ENCODE measurements around the gene RBM45. TPM values are rescaled to one million over a fixed set of nuclear protein-coding genes. Genes with fewer than 3 reads are reported as not detected.

The RBM45 gene
- total and polyA plus RNA-seq, 8 donors, result 5.0 to 9.4 (median 6.6) TPM

DNA sequence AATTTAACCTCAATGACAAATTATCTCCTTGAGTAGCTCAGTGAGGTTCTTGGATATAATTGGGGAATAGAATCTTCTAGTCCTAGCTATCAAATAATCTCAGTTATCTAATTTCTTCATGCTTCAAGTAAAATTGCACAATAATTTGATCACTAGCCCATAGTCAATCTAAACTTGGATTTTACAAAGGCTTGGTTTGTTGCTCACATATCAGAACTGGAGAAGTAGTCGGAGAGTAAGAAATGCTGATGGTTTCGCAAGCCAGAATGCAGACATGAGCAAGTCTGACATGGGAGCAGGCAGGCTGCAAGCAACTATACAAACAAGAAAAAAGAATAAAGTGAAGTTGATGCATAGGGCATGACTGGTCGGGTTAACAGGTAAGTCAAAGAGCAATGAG is 28.0 kb upstream of the RBM45 start:
- no peaks in the 10 kb centered on the region for H3K4me1 ChIP-seq
- H3K27ac ChIP-seq, result no peak overlapping the region
- FAIRE-seq (no peak), ATAC-seq (no peak), DNase-seq (no peak)
- no peaks in the 10 kb centered on the region for H3K36me3 ChIP-seq
- no peak overlapping the region for H3K4me3 ChIP-seq
- WGBS, 2 donors, result 65 to 68% methylated on average over 3 of the region's 3 CpGs
- TF ChIP-seq, protein P1, sequence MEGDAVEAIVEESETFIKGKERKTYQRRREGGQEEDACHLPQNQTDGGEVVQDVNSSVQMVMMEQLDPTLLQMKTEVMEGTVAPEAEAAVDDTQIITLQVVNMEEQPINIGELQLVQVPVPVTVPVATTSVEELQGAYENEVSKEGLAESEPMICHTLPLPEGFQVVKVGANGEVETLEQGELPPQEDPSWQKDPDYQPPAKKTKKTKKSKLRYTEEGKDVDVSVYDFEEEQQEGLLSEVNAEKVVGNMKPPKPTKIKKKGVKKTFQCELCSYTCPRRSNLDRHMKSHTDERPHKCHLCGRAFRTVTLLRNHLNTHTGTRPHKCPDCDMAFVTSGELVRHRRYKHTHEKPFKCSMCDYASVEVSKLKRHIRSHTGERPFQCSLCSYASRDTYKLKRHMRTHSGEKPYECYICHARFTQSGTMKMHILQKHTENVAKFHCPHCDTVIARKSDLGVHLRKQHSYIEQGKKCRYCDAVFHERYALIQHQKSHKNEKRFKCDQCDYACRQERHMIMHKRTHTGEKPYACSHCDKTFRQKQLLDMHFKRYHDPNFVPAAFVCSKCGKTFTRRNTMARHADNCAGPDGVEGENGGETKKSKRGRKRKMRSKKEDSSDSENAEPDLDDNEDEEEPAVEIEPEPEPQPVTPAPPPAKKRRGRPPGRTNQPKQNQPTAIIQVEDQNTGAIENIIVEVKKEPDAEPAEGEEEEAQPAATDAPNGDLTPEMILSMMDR (IDR thresholded peaks at IDR 0.05), result no peak
- intact Hi-C loops (cut with DNase I), result no loop called here
- H3K27me3 ChIP-seq, result no peaks in the 10 kb centered on the region
- H3K9me3 ChIP-seq, result no peaks in the 10 kb centered on the region

DNA sequence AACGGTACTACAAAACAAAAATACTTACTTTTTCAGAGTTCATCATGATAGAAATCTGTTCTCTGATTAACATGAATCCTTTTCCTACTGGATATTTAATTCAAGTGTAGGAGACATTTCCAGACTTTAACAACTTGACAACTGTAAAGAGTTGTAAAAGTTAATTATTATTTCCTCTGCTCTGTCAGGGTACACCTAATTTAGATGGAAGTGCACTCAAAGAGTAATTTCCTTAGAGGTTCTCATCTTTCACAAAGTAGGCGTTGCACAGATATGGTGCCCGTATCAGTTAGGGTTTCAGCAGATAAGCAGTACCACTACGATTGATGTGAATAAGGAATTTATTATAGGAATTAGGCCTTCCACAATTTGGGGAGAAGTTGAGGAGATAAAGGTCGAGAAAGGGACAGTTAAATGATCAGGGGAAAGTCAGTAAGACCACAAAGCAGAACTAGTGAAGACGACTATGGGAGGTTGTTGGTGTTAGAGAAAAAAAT is 23.4 kb upstream of the RBM45 start:
- no peaks in the 10 kb centered on the region for H3K9me3 ChIP-seq
- DNase-seq (no peak), FAIRE-seq (no peak), ATAC-seq (no peak)
- no peaks in the 10 kb centered on the region for H3K27me3 ChIP-seq
- no peaks in the 10 kb centered on the region for H3K4me1 ChIP-seq
- H3K36me3 ChIP-seq, result no peaks in the 10 kb centered on the region
- intact Hi-C loops (cut with DNase I), result no loop called here
- no peak overlapping the region for H3K4me3 ChIP-seq
- TF ChIP-seq, protein P1 (IDR thresholded peaks at IDR 0.05), result no peak
- no peak overlapping the region for H3K27ac ChIP-seq
- WGBS, 2 donors, result 57 to 58% methylated on average over 6 of the region's 6 CpGs

DNA sequence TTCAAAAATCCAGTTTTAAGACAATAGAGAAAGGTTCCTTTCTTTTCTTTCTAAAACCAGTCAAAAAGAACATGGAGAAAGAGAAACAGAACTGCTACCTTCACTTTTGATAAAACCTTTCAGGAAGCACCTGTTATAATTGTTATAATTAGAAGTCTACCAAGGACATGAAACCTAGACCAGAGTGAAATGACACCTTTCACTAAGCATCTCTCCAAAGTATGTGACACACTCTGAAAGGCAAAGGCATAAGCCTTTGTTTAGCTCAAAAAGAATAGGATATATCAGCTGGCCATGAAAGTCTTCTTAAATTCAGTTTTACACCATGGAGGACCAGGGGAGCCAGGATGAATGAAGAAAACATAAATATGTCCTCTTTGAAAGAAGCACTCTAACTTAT is 18.8 kb upstream of the RBM45 start:
- ATAC-seq, result no peak
- no peak for FAIRE-seq

DNA sequence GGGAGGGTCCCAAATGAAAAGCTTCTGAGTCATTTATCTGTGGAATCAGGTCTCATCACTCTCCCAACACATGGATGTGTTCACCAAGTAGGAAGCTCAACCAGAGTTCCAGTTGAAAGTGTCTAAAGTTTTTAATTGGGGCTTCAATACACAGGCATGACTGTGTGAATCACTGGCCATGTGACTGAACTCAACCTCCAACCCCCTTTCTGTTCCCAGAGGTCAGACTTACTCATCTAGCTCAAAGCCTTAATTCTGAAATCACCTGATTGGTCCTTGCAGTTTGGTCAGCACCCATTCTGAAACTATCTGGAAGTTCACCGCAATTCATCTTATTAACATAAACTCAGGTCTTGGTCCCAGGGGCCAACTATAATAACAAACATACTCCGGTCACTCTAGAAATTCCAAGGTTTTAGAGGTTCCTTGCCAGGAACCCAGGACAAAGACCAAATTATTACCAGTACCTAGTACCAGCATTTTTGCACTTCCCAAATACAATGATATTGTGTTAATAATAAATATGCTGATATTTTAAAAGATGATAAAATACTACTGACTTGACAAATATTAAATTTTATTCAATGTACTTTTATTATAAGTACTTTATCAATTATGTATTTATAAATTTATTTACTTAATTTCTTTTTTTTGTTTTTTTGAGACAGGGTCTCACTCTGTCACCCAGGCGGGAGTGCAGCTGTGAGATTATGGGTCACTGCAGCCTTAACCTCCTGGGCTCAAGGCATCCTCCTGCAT is 10.7 kb upstream of the RBM45 start:
- ATAC-seq (no peak), DNase-seq (no peak), FAIRE-seq (no peak)
- Histone ChIP-seq H3K27ac (no peak overlapping the region), H3K4me1 (peaks cover 0 to 8% (median 8%) of the 10 kb centered on the region in 3 donors), H3K4me3 (no peak overlapping the region), H3K27me3 (no peaks in the 10 kb centered on the region), H3K36me3 (no peaks in the 10 kb centered on the region), H3K9me3 (no peaks in the 10 kb centered on the region)
- intact Hi-C loops (cut with DNase I), result no loop called here
- 92 to 93% methylated on average over 3 of the region's 3 CpGs for WGBS, 2 donors
- TF ChIP-seq, protein P1 (IDR thresholded peaks at IDR 0.05), result no peak

More for the DNA sequence above, 18.8 kb upstream of the RBM45 start:
- Histone ChIP-seq H3K27ac (no peak overlapping the region), H3K4me1 (no peaks in the 10 kb centered on the region), H3K36me3 (no peaks in the 10 kb centered on the region), H3K4me3 (no peak overlapping the region), H3K27me3 (no peaks in the 10 kb centered on the region), H3K9me3 (no peaks in the 10 kb centered on the region)
- no peak for DNase-seq
- TF ChIP-seq, protein P1 (IDR thresholded peaks at IDR 0.05), result no peak
- intact Hi-C loops (cut with DNase I), result no loop called here

DNA sequence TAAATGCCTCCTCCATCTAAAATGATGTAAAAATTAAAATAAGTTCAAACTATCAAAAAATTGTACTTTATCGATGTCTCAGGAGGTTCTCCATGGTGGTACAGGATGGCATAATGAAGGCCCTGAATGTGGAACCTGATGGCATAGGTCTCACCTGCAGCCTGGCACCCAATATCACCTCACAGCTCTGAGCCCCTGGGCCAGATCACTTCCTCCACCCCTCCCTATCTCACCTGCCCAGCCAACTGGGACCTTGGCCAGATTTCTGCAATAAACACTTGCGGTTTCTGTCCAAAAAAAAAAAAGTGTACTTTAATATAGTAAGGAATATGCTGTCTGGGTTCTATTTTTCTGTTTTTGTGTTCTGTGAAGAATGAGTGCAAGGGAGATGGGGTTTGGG is 6.7 kb upstream of the RBM45 start:
- Histone ChIP-seq H3K4me1 (peaks cover 0 to 11% (median 8%) of the 10 kb centered on the region in 3 donors), H3K36me3 (no peaks in the 10 kb centered on the region), H3K9me3 (no peaks in the 10 kb centered on the region), H3K27ac (no peak overlapping the region), H3K4me3 (no peak overlapping the region), H3K27me3 (no peaks in the 10 kb centered on the region)
- ATAC-seq, result peak in 3 of 4 donors; percentile 67 to 79 (median 73)
- peak in 4 of 6 donors; percentile 18 to 45 (median 35) for DNase-seq
- TF ChIP-seq, protein P1 (IDR thresholded peaks at IDR 0.05), result no peak
- intact Hi-C loops (cut with DNase I), result no loop called here
- WGBS, 2 donors, result 49 to 50% methylated on average over 2 of the region's 2 CpGs
- FAIRE-seq, result no peak

Measured in pancreas (tissue), 10 donors.